HepG2 (cell line): ENCODE measurements around the gene CDAN1. TPM values are rescaled to one million over a fixed set of nuclear protein-coding genes. Genes with fewer than 3 reads are reported as not detected.
A peak's percentile ranks its signal among the peaks of the same experiment; 100 is the strongest.

ENCODE experiments used
- ATAD3A ChIP-seq: sonication (generic); formaldehyde crosslinking; IDR thresholded peaks from 2 replicates; pipeline ENCODE4 v1.4.0; 2020; ENCODE audit warnings: missing genetic modification reagents
- HOMEZ ChIP-seq: IDR thresholded peaks from 2 replicates; pipeline ENCODE4 v1.6.1; 2016; ENCODE audit warnings: low read depth
- IKZF5 ChIP-seq: IDR thresholded peaks from 2 replicates; pipeline ENCODE4 v1.6.1; 2018; ENCODE audit warnings: missing genetic modification reagents, mild to moderate bottlenecking, missing compliant biosample characterization
- KDM4B ChIP-seq: sonication (generic); formaldehyde crosslinking; IDR thresholded peaks from 2 replicates; pipeline ENCODE4 v1.4.0; 2020; ENCODE audit warnings: missing genetic modification reagents
- PHB2 ChIP-seq: fragments of 450-650 bp; IDR thresholded peaks from 2 replicates; pipeline ENCODE4 v1.6.1; 2018; ENCODE audit not compliant: partially characterized antibody
- SATB2 ChIP-seq: sonication (generic); formaldehyde crosslinking; IDR thresholded peaks from 2 replicates; pipeline ENCODE4 v1.5.0; 2020; ENCODE audit warnings: missing genetic modification reagents
- ZBTB21 ChIP-seq: sonication (generic); formaldehyde crosslinking; IDR thresholded peaks from 2 replicates; pipeline ENCODE4 v1.4.0; 2020; ENCODE audit warnings: missing genetic modification reagents
- ZFAT ChIP-seq: sonication (generic); formaldehyde crosslinking; conservative IDR thresholded peaks from 2 replicates; pipeline ENCODE4 v1.8.1; 2023; ENCODE audit warnings: missing genetic modification reagents, inconsistent platforms
- ZFP82 ChIP-seq: sonication (generic); formaldehyde crosslinking; IDR thresholded peaks from 2 replicates; pipeline ENCODE4 v1.5.1; 2020; ENCODE audit warnings: mild to moderate bottlenecking, missing genetic modification reagents, borderline replicate concordance
- ZNF235 ChIP-seq: sonication (generic); formaldehyde crosslinking; IDR thresholded peaks from 2 replicates; pipeline ENCODE4 v1.8.1; 2023; ENCODE audit warnings: mild to moderate bottlenecking, missing genetic modification reagents, borderline replicate concordance
- ZNF414 ChIP-seq: sonication (generic); formaldehyde crosslinking; IDR thresholded peaks from 2 replicates; pipeline ENCODE4 v1.5.0; 2020; ENCODE audit warnings: missing genetic modification reagents
- ZNF614 ChIP-seq: IDR thresholded peaks from 2 replicates; pipeline ENCODE4 v1.6.1; 2018; ENCODE audit warnings: missing biosample characterization, missing genetic modification reagents, inconsistent platforms, borderline replicate concordance
- ZNF724P ChIP-seq: sonication (generic); formaldehyde crosslinking; IDR thresholded peaks from 2 replicates; pipeline ENCODE4 v1.8.0; 2022; ENCODE audit warnings: missing genetic modification reagents, borderline replicate concordance
- ZNF883 ChIP-seq: sonication (generic); formaldehyde crosslinking; IDR thresholded peaks from 2 replicates; pipeline ENCODE4 v1.5.1; 2020; ENCODE audit warnings: mild to moderate bottlenecking, missing genetic modification reagents; ENCODE audit errors: not compliant biosample characterization
- polyA plus RNA-seq, 8 experiments: library from polyadenylated mRNA; depleted of rRNA in 3 of 8; stranded (reverse) in 7 of 8; unstranded in 1 of 8; fragments of >200 nt; fragmentation: Illumina TruSeq in 4 of 8; extraction: Trizol in 4 of 8; gene quantifications; 2 replicates each; pipeline versions ENCODE4 v1.2.1 to v1.2.3, GENCODE V29; 2011 to 2016; ENCODE audit warnings: low read depth in 4 of 8, missing spikeins in 1 of 8, mixed read lengths in 1 of 8; ENCODE audit not compliant: insufficient read depth in 1 of 8
- total RNA-seq, 5 experiments: library from RNA; depleted of rRNA; stranded (reverse); fragments of >200 nt; fragmentation: Illumina TruSeq; extraction: Trizol; gene quantifications; 2 replicates each; pipeline ENCODE4 v1.2.3, GENCODE V29; 2016; ENCODE audit warnings: low read depth in 1 of 5
- TF ChIP-seq, protein P1 (sequence below): IDR thresholded peaks from 2 replicates; pipeline ENCODE4 v1.6.1; 2016
- TF ChIP-seq, protein P2 (sequence below): sonication (generic); formaldehyde crosslinking; IDR thresholded peaks from 2 replicates; pipeline ENCODE4 v1.4.0; 2020; ENCODE audit warnings: missing genetic modification reagents
- TF ChIP-seq, protein P3 (sequence below): sonication (generic); formaldehyde crosslinking; IDR thresholded peaks from 2 replicates; pipeline ENCODE4 v1.8.0; 2022; ENCODE audit warnings: missing genetic modification reagents, mild to moderate bottlenecking, inconsistent platforms, borderline replicate concordance
- TF ChIP-seq, protein P4 (sequence below): sonication (generic); formaldehyde crosslinking; IDR thresholded peaks from 2 replicates; pipeline ENCODE4 v1.4.0; 2020; ENCODE audit warnings: missing genetic modification reagents

Gene CDAN1
- total and polyA plus RNA-seq, 2 of the 13 experiments (the other 11 are each of a cell fraction or from before 2014, with no cell fraction given) = 5.0 to 16.1 TPM

- TF ChIP-seq ZBTB21 (CRISPR knock-in tag) (no peak), ZFAT (CRISPR knock-in tag) (no peak), ATAD3A (CRISPR knock-in tag) (no peak), IKZF5 (CRISPR knock-in tag) (no peak), ZNF883 (CRISPR knock-in tag) (no peak), ZNF414 (CRISPR knock-in tag) (no peak), HOMEZ (CRISPR knock-in tag) (no peak), ZNF724P (CRISPR knock-in tag) (peak; percentile 65; the same call in 1 of the 2 replicates), KDM4B (no peak), ZFP82 (CRISPR knock-in tag) (no peak), PHB2 (no peak), ZNF235 (no peak), SATB2 (CRISPR knock-in tag) (no peak), ZNF614 (no peak)
- TF ChIP-seq, protein P1, sequence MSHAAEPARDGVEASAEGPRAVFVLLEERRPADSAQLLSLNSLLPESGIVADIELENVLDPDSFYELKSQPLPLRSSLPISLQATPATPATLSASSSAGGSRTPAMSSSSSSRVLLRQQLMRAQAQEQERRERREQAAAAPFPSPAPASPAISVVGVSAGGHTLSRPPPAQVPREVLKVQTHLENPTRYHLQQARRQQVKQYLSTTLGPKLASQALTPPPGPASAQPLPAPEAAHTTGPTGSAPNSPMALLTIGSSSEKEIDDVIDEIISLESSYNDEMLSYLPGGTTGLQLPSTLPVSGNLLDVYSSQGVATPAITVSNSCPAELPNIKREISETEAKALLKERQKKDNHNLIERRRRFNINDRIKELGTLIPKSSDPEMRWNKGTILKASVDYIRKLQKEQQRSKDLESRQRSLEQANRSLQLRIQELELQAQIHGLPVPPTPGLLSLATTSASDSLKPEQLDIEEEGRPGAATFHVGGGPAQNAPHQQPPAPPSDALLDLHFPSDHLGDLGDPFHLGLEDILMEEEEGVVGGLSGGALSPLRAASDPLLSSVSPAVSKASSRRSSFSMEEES (CRISPR knock-in tag) = no peak
- TF ChIP-seq, protein P2, sequence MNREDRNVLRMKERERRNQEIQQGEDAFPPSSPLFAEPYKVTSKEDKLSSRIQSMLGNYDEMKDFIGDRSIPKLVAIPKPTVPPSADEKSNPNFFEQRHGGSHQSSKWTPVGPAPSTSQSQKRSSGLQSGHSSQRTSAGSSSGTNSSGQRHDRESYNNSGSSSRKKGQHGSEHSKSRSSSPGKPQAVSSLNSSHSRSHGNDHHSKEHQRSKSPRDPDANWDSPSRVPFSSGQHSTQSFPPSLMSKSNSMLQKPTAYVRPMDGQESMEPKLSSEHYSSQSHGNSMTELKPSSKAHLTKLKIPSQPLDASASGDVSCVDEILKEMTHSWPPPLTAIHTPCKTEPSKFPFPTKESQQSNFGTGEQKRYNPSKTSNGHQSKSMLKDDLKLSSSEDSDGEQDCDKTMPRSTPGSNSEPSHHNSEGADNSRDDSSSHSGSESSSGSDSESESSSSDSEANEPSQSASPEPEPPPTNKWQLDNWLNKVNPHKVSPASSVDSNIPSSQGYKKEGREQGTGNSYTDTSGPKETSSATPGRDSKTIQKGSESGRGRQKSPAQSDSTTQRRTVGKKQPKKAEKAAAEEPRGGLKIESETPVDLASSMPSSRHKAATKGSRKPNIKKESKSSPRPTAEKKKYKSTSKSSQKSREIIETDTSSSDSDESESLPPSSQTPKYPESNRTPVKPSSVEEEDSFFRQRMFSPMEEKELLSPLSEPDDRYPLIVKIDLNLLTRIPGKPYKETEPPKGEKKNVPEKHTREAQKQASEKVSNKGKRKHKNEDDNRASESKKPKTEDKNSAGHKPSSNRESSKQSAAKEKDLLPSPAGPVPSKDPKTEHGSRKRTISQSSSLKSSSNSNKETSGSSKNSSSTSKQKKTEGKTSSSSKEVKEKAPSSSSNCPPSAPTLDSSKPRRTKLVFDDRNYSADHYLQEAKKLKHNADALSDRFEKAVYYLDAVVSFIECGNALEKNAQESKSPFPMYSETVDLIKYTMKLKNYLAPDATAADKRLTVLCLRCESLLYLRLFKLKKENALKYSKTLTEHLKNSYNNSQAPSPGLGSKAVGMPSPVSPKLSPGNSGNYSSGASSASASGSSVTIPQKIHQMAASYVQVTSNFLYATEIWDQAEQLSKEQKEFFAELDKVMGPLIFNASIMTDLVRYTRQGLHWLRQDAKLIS (CRISPR knock-in tag) = no peak
- TF ChIP-seq, protein P3, sequence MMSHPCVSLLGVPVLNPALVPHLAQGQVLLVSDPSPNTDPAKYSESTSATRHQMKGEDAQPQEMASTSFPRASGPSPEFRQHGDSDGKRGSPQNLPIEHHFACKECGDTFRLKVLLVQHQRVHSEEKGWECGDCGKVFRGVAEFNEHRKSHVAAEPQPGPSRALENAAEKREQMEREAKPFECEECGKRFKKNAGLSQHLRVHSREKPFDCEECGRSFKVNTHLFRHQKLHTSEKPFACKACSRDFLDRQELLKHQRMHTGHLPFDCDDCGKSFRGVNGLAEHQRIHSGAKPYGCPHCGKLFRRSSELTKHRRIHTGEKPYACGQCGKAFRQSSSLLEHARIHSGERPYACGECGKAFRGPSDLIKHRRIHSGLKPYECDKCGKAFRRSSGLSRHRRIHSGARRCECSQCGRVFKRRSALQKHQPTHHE = no peak
- TF ChIP-seq, protein P4, sequence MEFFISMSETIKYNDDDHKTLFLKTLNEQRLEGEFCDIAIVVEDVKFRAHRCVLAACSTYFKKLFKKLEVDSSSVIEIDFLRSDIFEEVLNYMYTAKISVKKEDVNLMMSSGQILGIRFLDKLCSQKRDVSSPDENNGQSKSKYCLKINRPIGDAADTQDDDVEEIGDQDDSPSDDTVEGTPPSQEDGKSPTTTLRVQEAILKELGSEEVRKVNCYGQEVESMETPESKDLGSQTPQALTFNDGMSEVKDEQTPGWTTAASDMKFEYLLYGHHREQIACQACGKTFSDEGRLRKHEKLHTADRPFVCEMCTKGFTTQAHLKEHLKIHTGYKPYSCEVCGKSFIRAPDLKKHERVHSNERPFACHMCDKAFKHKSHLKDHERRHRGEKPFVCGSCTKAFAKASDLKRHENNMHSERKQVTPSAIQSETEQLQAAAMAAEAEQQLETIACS (CRISPR knock-in tag) = no peak
Measured at GRCh38 chr15:42736793-42737528, at the start of gene CDAN1 (continued).
